Ascending aorta (tissue), 2 donors: Measurements from ENCODE around the gene RTN3. TPM values are rescaled to one million over a fixed set of nuclear protein-coding genes. Genes with fewer than 3 reads are reported as not detected.

ENCODE experiments used
- DNase-seq, 2 donors: peaks; one replicate each; pipeline ENCODE4 v3.0.0-alpha.2; 2019; ENCODE audit warnings: low spot score in 2 of 2
- H3K27ac ChIP-seq, 2 donors: fragments of 200-600 bp; sonication (generic); one replicate each; pipeline ENCODE4 v1.5.1; 2016 to 2017; ENCODE audit warnings: mild to moderate bottlenecking in 1 of 2
- H3K27me3 ChIP-seq: fragments of 200-600 bp; sonication (generic); one replicate; pipeline ENCODE4 v1.5.1; 2017
- H3K36me3 ChIP-seq, 2 donors: fragments of 200-600 bp; sonication (generic); one replicate each; pipeline ENCODE4 v1.5.1; 2016
- H3K4me1 ChIP-seq, 2 donors: fragments of 200-600 bp; sonication (generic); one replicate each; pipeline ENCODE4 v1.5.1; 2016 to 2017; ENCODE audit warnings: mild to moderate bottlenecking in 1 of 2
- H3K4me3 ChIP-seq, 2 donors: fragments of 200-600 bp; sonication (generic); one replicate each; pipeline ENCODE4 v1.5.1; 2016 to 2017; ENCODE audit warnings: mild to moderate bottlenecking in 1 of 2
- H3K9me3 ChIP-seq, 2 donors: fragments of 200-600 bp; sonication (generic); one replicate each; pipeline ENCODE4 v1.5.1; 2016
- CTCF ChIP-seq, 3 experiments: fragments of 200-600 bp in 2 of 3; fragments of 450-650 bp in 1 of 3; sonication (generic) in 2 of 3; IDR thresholded peaks; one replicate each; pipeline ENCODE4 v1.5.1; 2016 to 2019; ENCODE audit warnings: antibody characterized with exemption in 3 of 3, mild to moderate bottlenecking in 1 of 3, moderate library complexity in 1 of 3
- intact Hi-C: fragments of 100-400 bp; cut with DNase I; formaldehyde crosslinking; loops from one replicate; pipeline ENCODE4 v1.15.1; 2023
- total RNA-seq: library from RNA; depleted of rRNA; stranded (reverse); fragments of >200 nt; gene quantifications from one replicate; pipeline ENCODE4 v1.1.0, GENCODE V29; 2016

RTN3 gene
- total RNA-seq, 1 donor from 2014 or later, result 49.5 TPM

DNA sequence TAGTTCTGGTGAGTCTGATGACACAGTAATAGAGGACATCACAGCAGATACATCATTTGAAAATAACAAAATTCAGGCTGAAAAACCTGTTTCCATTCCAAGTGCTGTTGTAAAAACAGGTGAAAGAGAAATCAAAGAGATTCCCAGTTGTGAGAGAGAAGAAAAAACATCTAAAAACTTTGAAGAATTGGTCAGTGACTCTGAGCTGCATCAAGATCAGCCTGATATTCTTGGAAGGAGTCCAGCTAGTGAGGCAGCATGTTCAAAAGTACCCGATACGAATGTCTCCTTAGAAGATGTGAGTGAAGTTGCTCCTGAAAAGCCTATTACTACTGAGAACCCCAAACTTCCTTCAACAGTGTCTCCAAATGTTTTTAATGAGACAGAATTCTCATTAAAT is 38.7 kb downstream of the RTN3 start:
- no peak for TF ChIP-seq CTCF (IDR thresholded peaks at IDR 0.05)
- intact Hi-C loops, result no loop called here
- no peak overlapping the region for H3K27ac ChIP-seq
- H3K27me3 ChIP-seq, result no peaks in the 10 kb centered on the region
- H3K4me1 ChIP-seq, result no peaks in the 10 kb centered on the region
- H3K36me3 ChIP-seq, result no peaks in the 10 kb centered on the region
- no peak for DNase-seq
- no peaks in the 10 kb centered on the region for H3K9me3 ChIP-seq
- no peak overlapping the region for H3K4me3 ChIP-seq

GRCh38 chr11:63720611-63721010 is 39.3 kb downstream of the RTN3 start:
- no peak for DNase-seq
- Histone ChIP-seq H3K27ac (no peak overlapping the region), H3K4me3 (no peak overlapping the region), H3K36me3 (no peaks in the 10 kb centered on the region), H3K9me3 (no peaks in the 10 kb centered on the region), H3K4me1 (no peaks in the 10 kb centered on the region), H3K27me3 (no peaks in the 10 kb centered on the region)
- TF ChIP-seq CTCF (IDR thresholded peaks at IDR 0.05), result no peak
- intact Hi-C loops, result no loop called here

DNA sequence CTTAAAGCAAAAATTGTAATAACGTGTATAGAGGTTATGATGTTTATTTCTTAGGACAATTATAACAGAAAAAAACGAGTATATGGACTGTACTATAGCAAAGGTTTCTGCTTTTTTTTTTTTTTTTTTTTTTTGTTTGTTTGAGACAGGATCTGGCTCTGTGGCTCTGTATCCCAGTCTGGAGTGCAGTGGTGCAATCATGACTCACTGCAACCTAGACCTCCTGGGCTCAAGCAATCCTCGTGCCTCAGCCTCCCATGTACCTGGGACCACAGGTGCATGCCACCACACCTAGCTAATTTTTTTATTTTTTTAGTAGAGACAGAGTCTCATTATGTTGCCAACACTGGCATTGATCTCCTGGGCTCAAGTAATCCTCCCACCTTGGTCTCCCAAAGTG is 48.0 kb downstream of the RTN3 start:
- no peak for TF ChIP-seq CTCF (IDR thresholded peaks at IDR 0.05)
- H3K4me1 ChIP-seq, result no peaks in the 10 kb centered on the region
- no peak overlapping the region for H3K4me3 ChIP-seq
- DNase-seq, result no peak
- no peaks in the 10 kb centered on the region for H3K27me3 ChIP-seq
- intact Hi-C loops, result no loop called here
- no peak overlapping the region for H3K27ac ChIP-seq
- no peaks in the 10 kb centered on the region for H3K36me3 ChIP-seq
- no peaks in the 10 kb centered on the region for H3K9me3 ChIP-seq

DNA sequence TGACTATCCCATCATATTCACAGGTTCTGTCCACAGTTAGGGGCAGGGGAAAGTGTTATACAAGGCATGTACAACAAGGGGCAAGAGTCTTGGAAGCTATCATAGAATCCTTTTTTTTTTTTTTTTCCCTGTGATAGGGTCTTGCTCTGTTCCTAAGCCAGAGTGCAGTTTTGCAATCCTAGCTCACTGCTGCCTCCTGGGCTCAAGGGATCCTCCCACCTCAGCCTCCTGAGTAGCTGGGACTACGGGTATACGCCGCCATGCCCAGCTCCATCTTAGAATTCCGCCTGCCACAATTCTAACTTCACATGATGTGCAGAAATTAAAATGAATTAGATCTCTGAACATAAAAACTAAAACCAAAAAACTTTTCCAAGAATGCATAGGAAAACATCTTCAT is 55.6 kb downstream of the RTN3 start:
- TF ChIP-seq CTCF (IDR thresholded peaks at IDR 0.05), result no peak
- intact Hi-C loops, result no loop called here
- Histone ChIP-seq H3K36me3 (no peaks in the 10 kb centered on the region), H3K4me1 (no peaks in the 10 kb centered on the region), H3K9me3 (no peaks in the 10 kb centered on the region), H3K27me3 (no peaks in the 10 kb centered on the region), H3K27ac (no peak overlapping the region), H3K4me3 (no peak overlapping the region)
- DNase-seq, result no peak

DNA sequence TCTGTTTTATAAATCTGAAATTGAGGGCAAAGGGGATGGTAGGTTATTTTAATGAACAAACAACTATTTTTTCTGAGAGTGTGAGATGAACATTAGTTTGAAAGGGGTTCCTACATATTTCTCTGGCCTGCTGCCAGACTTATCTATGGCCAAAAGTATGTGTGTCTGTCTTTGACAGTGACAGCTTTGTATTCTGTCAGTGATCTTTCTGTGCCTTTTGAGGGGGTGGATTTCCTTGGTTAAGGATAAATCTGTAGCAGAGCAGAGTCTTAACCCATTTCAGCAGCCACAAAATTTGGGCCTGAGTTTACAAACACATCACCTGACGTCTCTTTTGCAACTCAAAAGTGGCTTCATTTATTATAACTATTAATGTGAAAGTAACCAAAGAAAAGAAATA is 56.4 kb downstream of the RTN3 start:
- H3K9me3 ChIP-seq, result no peaks in the 10 kb centered on the region
- H3K27me3 ChIP-seq, result no peaks in the 10 kb centered on the region
- no peak overlapping the region for H3K27ac ChIP-seq
- H3K4me1 ChIP-seq, result no peaks in the 10 kb centered on the region
- H3K36me3 ChIP-seq, result no peaks in the 10 kb centered on the region
- no peak overlapping the region for H3K4me3 ChIP-seq
- intact Hi-C loops, result loop anchor here (1.0 to 2.0 kb wide), 3 partner anchors 57 to 259 kb away; partner anchors contain the start of gene RTN3
- TF ChIP-seq CTCF (IDR thresholded peaks at IDR 0.05), result no peak
- DNase-seq, result no peak

- no peaks in the 10 kb centered on the region for H3K9me3 ChIP-seq
- H3K4me3 ChIP-seq, result no peak overlapping the region
- no peaks in the 10 kb centered on the region for H3K27me3 ChIP-seq
- peak; percentile 73 to 98 (median 96) for TF ChIP-seq CTCF (IDR thresholded peaks at IDR 0.05)
- H3K27ac ChIP-seq, result peak overlapping the region; percentile 3 to 64
- DNase-seq, result peak in 1 of 2 donors; percentile 89
- H3K4me1 ChIP-seq, result no peaks in the 10 kb centered on the region
- intact Hi-C loops, result loop anchor here (1.0 to 2.0 kb wide), 3 partner anchors 58 to 260 kb away; partner anchors contain the start of gene RTN3
- H3K36me3 ChIP-seq, result no peaks in the 10 kb centered on the region
Measured at GRCh38 chr11:63738720-63739360, 57.5 kb downstream of the RTN3 start.
